AG08396 (cell line): ENCODE results near the gene FPGS.

ENCODE experiments used
- DNase-seq: peaks from one replicate; pipeline ENCODE4 v3.0.0; 2012; ENCODE audit warnings: low spot score, mixed read lengths

Gene FPGS

DNA sequence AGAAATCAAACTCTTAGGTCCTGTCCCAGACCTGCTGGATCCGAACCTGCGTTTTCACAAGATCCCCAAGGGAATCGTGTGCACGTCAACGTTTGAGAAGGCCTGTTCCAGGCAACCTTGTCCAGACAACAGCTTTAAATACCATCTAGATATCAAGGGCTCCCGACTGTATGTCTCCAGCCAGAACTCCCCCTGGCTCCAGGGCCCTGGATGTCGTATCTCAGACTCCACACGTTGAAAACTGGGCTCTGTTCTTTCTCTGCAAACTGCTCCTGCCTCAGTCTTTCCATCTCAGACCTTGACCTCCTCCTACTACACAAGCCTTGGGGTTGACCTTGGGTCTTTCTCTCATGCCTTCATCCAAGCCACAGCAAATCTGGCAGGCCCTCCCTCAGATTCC lies 57.6 kb downstream of the FPGS start:
- no peak for DNase-seq

- no peak for DNase-seq
Observed at GRCh38 chr9:127860779-127861178, 58.1 kb downstream of the FPGS start.

DNA sequence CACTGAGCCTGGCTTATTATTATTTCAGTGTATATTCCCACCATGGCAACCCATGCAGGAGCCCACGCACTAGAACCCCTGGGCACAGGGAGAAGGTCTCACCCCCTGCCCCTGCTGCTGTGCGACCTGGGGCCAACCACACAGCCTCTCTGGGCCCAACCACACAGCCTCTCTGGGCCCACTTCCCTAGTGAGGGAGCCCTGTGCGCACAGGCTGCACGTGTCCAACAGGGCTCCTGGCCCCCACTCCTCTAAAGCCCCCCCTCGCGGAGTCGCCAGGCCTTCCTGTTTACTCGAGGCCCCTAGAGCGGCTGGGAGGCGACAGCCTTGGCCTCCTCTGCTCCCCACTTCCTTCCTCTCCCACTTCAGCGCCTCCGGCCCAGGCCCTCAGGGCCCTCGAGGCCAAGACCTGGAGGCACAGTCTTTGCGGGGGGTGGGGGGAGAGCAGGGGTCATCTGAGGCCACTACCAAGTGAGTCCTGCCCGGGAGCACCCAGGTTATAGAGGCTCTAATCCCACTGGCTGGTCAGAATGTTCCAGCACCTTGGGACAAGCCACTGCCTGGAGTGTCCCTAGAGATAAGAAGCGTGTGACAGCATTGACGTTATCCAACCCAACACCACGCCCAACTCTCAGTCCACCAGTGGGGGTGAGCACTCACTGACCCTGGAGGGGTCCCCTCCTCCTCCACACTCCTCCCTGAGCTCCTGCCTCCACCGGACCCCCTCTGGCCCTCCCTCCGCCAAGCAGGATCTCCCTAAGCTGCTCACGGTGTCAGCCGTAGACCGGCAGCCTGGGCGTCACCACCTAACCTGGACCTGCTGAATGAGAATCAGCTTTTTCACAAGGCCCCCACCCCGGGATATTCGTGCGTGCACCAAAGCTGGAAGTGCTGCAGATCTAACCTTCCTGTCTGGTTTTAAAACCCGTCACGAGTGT lies 59.7 kb downstream of the FPGS start:
- DNase-seq = no peak

DNA sequence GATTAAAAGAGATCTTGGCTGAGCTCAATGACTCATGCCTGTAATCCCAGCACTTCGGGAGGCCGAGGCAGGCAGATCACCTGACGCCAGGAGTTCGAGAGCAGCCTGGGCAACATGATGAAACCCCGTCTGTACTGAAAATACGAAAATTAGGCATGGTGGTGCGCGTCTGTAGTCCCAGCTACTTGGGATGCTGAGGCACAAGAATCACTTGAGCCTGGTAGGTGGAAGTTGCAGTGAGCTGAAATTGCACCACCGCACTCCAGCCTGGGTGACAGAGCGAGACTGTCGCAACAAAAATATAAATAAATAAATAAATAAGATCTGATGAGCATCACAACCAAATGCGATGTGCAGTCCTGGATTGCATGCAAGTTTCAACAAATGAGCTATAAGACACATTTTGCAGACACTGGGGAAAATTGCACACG lies 60.5 kb downstream of the FPGS start:
- no peak for DNase-seq
